Cardiac fibroblast (primary cell): ENCODE measurements around the gene TRABD2B.

Source experiments
- DNase-seq, 2 donors: peaks; one replicate each; pipeline versions ENCODE4 v3.0.0 to v3.0.0-alpha.2; 2010; ENCODE audit warnings: low read depth in 2 of 2
- H3K4me3 ChIP-seq, 2 donors: replicated peaks in 1 of 2; 1 replicate in 1 of 2; 2 replicates in 1 of 2; pipeline ENCODE4 v1.5.1; 2011; ENCODE audit warnings: low read depth in 2 of 2, low read length in 2 of 2, mild to moderate bottlenecking in 2 of 2, moderate library complexity in 1 of 2
- CTCF ChIP-seq: IDR thresholded peaks from one replicate; pipeline ENCODE4 v1.5.1; 2011; ENCODE audit warnings: low read depth, mild to moderate bottlenecking, low read length, inconsistent platforms

Gene TRABD2B

GRCh38 chr1:47772281-47772680 is 224.9 kb downstream of the TRABD2B start:
- no peak for DNase-seq
- TF ChIP-seq CTCF = no peak
- H3K4me3 ChIP-seq = no peak overlapping the region

- TF ChIP-seq CTCF = no peak
- no peak for DNase-seq
- no peak overlapping the region for H3K4me3 ChIP-seq
Measured at GRCh38 chr1:47771751-47772150, 225.4 kb downstream of the TRABD2B start.

GRCh38 chr1:47769983-47770382 is 227.2 kb downstream of the TRABD2B start:
- H3K4me3 ChIP-seq = no peak overlapping the region
- TF ChIP-seq CTCF = no peak
- no peak for DNase-seq

GRCh38 chr1:47769295-47769694 is 227.9 kb downstream of the TRABD2B start:
- TF ChIP-seq CTCF = no peak
- DNase-seq = no peak
- H3K4me3 ChIP-seq = no peak overlapping the region

- DNase-seq = no peak
- H3K4me3 ChIP-seq = no peak overlapping the region
- TF ChIP-seq CTCF = no peak
Measured at GRCh38 chr1:47767741-47768100, 229.5 kb downstream of the TRABD2B start.

- no peak for TF ChIP-seq CTCF
- no peak for DNase-seq
- H3K4me3 ChIP-seq = no peak overlapping the region
Measured at GRCh38 chr1:47766832-47767740, 230.1 kb downstream of the TRABD2B start.
